IPS-20b (cell line): Measurements from ENCODE around the gene ACTN4.
"Not testable (repeated sequence)": the region's sequence is repeated elsewhere in the genome, so short reads cannot be mapped to it uniquely, and the experiment has no call there.

Source experiments
- H3K27ac ChIP-seq: one replicate; pipeline ENCODE4 v1.5.1; 2013; ENCODE audit warnings: low read length
- H3K27me3 ChIP-seq: 2 replicates; pipeline ENCODE4 v1.6.1; 2013; ENCODE audit warnings: mild to moderate bottlenecking, low read length, inconsistent platforms; ENCODE audit not compliant: insufficient read depth
- H3K36me3 ChIP-seq: 2 replicates; pipeline ENCODE4 v1.6.1; 2013; ENCODE audit warnings: low read depth, mild to moderate bottlenecking, inconsistent platforms, low read length, moderate library complexity; ENCODE audit not compliant: insufficient read depth
- H3K4me1 ChIP-seq: 2 replicates; pipeline ENCODE4 v1.6.1; 2013; ENCODE audit warnings: mild to moderate bottlenecking, control low read depth, inconsistent platforms, low read length, moderate library complexity; ENCODE audit not compliant: insufficient read depth
- H3K4me3 ChIP-seq: 2 replicates; pipeline ENCODE4 v1.5.1; 2013; ENCODE audit warnings: mild to moderate bottlenecking, low read length, inconsistent platforms
- H3K9ac ChIP-seq: 2 replicates; pipeline ENCODE4 v1.6.1; 2013; ENCODE audit warnings: low read depth, mild to moderate bottlenecking, inconsistent platforms, low read length, moderate library complexity
- H3K9me3 ChIP-seq: 2 replicates; pipeline ENCODE4 v1.6.1; 2013; ENCODE audit warnings: mild to moderate bottlenecking, low read depth, low read length, inconsistent platforms; ENCODE audit not compliant: insufficient read depth

ACTN4 gene

DNA sequence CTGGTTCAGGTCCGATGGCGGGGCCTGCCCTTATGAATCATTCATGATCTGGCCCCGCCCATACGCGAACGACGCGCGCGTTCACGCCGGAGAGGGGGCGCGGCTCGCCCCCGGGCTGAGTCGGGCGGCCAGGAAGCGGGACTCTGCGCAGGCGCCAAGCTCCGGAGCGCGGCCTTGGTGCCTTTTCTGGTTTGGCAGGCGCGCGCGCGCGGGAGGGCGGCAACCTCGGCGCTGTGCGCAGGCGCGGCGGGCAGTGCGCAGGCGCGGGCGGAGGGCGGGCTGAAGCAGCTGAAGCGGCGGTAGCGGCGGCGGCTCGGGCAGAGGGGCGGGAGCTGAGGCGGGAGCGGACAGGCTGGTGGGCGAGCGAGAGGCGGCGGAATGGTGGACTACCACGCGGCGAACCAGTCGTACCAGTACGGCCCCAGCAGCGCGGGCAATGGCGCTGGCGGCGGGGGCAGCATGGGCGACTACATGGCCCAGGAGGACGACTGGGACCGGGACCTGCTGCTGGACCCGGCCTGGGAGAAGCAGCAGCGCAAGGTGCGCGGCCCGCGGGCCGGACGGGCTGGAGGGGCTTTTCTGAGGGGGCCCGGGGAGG, at the start of gene ACTN4:
TSS of gene ACTN4 (plus strand) at position 282 of the 598 bp plus-strand sequence. CDS start at position 379, 97 bp downstream.
- Histone ChIP-seq H3K9ac (peak within 1 kb of the TSS; percentile 94), H3K4me3 (peak within 1 kb of the TSS; percentile 94)

DNA sequence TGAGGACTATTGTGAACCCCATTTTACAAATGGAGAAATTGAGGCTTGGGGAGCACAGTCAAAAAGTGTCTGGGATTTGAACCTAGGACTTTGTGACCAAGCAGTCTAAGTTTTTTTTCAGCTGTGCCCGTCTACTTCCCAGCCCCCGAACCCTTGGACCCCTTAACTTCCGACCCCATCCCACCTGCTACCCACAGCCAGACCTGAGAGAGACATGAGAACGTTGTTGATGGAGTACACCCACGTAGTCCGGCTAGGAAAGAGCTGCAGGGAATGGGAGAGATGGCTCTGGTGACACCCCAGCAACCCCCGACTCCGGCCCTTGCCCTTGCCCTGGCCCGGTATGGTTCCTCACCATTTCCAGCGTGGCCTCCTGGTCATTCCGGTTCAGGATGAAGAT, 47.7 kb upstream of the ACTN4 start:
- Histone ChIP-seq H3K27ac (no peak overlapping the region), H3K4me1 (peaks cover 3% of the 10 kb centered on the region; the same call in 1 of the 2 replicates), H3K9ac (no peak overlapping the region), H3K36me3 (no peaks in the 10 kb centered on the region), H3K27me3 (no peaks in the 10 kb centered on the region), H3K9me3 (no peaks in the 10 kb centered on the region), H3K4me3 (no peak overlapping the region)

More for the DNA sequence above, at the start of gene ACTN4:
- H3K36me3 ChIP-seq, result no peaks in the 10 kb centered on the region
- H3K4me1 ChIP-seq, result peaks cover 14% of the 10 kb centered on the region
- peak within 1 kb of the TSS; percentile 16 for H3K27ac ChIP-seq
- no peaks in the 10 kb centered on the region for H3K9me3 ChIP-seq
- no peaks in the 10 kb centered on the region for H3K27me3 ChIP-seq

DNA sequence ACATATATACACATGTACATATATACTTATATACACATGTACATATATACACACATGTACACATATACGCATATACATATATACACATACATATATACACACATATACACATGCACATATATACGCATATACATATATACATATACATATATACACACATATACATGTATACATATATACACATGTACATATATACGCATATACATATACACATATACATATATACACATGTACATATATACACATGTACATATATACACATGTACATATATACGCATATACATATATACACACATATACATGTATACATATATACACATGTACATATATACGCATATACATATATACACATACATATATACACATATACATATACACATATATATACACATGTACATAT, 44.6 kb upstream of the ACTN4 start:
- H3K27ac ChIP-seq, H3K27me3 ChIP-seq, H3K9me3 ChIP-seq, H3K9ac ChIP-seq, H3K4me1 ChIP-seq, H3K4me3 ChIP-seq, H3K36me3 ChIP-seq: not testable (repeated sequence)

DNA sequence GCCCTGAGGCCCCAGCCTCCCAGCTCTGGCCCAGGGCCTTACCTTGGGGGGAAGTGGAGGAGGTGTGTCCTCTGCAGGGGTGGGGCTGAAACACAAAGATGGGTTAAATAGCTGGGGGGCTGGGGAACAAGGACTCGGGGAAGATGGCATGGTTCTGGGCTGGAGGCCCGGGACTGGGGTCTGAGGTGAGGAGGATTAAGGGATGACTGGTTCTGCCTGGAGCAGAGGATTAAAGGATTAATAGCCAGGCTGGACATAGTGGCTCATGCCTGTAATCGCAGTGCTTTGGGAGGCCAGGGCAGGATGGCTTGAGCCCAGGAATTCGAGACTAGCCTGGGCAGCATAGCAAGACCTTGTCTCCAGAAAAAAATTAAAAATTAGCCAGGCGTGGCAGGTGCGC, 41.3 kb upstream of the ACTN4 start:
- no peak overlapping the region for H3K4me3 ChIP-seq
- no peak overlapping the region for H3K9ac ChIP-seq
- no peaks in the 10 kb centered on the region for H3K27me3 ChIP-seq
- no peaks in the 10 kb centered on the region for H3K4me1 ChIP-seq
- no peaks in the 10 kb centered on the region for H3K9me3 ChIP-seq
- H3K27ac ChIP-seq, result no peak overlapping the region
- H3K36me3 ChIP-seq, result no peaks in the 10 kb centered on the region

DNA sequence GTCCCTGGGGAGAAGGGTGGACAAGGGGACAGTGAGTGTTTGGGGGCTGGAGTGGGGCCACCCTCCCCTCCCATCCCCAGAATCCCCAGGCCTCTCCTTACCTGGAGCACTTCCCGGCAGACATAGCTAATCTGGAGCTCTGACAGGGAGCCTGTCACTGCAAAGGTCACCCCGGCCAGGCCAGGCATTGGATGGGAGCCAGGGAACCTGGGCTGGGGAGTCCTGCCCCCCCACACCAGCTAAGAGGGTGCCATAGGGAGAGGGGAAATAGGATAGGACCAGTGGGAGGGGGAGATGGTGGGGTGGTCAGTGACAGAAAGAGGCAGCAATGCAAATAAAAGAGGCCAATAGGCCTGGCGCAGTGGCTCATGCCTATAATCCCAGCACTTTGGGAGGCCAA, 33.2 kb upstream of the ACTN4 start:
- H3K4me3 ChIP-seq, result no peak overlapping the region
- peaks cover 4% of the 10 kb centered on the region; the same call in 1 of the 2 replicates for H3K4me1 ChIP-seq
- H3K27me3 ChIP-seq, result no peaks in the 10 kb centered on the region
- no peak overlapping the region for H3K27ac ChIP-seq
- no peak overlapping the region for H3K9ac ChIP-seq
- H3K9me3 ChIP-seq, result no peaks in the 10 kb centered on the region
- H3K36me3 ChIP-seq, result no peaks in the 10 kb centered on the region

DNA sequence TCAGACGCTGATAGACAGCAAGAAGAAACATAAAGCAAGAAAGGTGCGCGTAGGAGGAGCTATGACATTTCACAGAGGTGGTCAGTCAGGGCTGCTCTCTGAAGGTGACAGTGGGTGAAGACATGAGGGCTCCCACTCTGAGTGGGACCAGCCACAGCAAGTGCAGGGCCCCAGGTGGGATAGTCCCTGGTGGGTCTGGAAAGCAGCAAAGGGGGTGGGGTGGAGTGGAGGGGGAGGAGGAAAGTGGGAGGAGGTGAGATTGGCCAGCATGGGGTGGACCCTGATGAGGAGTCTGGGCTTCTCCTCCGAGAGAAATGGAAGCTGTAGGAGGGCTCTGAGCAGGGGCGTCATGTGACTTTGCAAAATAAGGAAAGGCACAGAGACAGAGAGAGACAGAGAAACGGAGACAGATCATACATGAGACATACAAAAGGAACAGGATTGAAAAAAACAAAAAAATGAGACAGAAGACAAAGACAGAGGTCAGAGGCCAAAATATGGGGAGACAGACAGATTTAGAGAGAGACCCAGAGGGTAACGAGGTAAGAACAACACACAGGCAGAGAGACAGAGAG, 32.4 kb upstream of the ACTN4 start:
- Histone ChIP-seq H3K36me3 (peaks cover 1% of the 10 kb centered on the region), H3K27me3 (no peaks in the 10 kb centered on the region), H3K9me3 (no peaks in the 10 kb centered on the region), H3K4me3 (no peak overlapping the region), H3K27ac (no peak overlapping the region), H3K4me1 (peaks cover 4% of the 10 kb centered on the region; the same call in 1 of the 2 replicates), H3K9ac (no peak overlapping the region)

DNA sequence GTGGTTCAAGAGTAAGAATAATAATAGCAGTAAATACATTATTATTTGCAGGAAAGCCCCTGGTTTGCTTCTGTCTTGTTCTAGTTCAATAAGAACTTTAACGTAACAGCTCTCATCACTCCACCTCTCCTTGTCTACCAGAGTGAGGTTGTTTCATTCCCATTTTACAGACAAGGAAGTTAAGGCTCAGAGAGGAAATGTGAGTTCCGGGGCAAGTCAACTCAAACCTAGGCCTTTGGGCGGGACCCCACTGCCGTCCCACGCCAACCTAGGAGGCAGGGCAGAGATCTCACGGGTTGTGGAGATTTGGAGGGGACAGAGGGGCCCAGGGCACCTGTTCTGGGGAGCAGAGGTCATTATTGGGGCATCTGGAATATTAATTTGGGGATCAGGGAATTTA, 31.2 kb upstream of the ACTN4 start:
- Histone ChIP-seq H3K27me3 (no peaks in the 10 kb centered on the region), H3K27ac (no peak overlapping the region), H3K4me3 (no peak overlapping the region), H3K9me3 (no peaks in the 10 kb centered on the region), H3K36me3 (peaks cover 13% of the 10 kb centered on the region), H3K9ac (no peak overlapping the region), H3K4me1 (peaks cover 4% of the 10 kb centered on the region; the same call in 1 of the 2 replicates)

DNA sequence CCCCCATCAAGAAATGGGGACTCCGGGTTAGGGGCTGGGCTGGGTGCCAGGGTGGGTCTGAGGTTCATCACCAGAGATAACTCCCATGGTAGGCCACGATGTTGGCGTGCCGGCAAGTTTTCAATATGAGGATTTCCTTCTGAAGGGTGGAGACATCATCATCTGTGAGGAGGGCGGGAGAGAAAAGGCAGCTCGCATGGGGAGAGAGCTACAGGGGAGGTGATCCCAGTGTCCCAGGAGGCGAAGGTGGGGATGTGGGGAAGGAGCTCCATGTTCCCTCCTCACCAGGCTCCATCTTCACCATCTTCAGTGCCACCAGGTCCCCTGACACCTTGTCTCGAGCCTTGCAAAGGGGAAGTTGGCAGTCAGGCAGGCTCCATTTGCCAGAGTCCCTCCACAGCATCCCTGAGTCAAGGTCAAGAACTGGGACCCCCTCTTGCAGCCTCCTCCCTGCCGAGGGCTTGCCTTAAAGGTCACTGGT, 30.1 kb upstream of the ACTN4 start:
- Histone ChIP-seq H3K27me3 (no peaks in the 10 kb centered on the region), H3K9ac (peak overlapping the region; percentile 96; the same call in 1 of the 2 replicates), H3K27ac (no peak overlapping the region), H3K36me3 (peaks cover 23% of the 10 kb centered on the region), H3K4me3 (no peak overlapping the region), H3K9me3 (no peaks in the 10 kb centered on the region), H3K4me1 (peaks cover 4% of the 10 kb centered on the region; the same call in 1 of the 2 replicates)

DNA sequence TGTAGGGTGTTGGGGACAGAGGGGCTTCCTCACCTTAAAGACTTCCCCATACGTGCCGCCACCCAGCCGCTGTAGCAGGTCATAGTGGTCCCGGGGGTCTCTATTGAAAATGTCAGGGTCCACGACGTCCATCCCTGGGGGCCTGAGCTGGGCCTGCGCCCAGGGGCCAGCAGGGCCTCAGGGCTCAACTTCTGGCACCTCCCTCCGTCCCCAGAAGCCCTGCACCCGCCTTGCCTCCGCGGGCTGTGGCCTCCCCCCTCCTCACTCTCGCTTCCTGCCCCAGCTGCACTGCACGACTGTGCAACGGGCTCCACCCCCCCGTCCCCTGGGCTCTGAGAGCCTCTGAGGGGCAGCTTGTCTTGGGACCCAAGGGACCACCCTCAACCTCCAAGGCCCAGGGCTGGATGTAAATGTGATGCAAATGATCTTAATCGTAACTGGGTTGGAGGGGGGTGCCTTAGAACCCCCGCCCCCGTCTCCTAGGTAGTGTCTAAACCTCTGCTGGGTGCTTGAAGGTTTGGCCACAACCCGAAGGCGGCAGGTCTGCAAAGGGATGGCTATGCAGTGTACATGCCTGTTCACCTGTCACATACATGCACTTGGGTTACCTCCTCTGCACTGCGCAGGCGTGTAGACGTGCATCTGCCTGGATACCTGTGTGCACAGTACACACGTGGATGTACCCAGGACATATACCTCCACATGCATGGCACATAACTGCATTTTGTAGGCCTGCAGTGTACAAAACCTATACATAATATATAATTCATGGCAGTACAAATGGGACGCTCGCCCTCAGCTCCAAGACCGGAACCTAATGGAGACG, 29.5 kb upstream of the ACTN4 start, which contains the start of gene MAP4K1:
TSS of gene MAP4K1 (minus strand) at position 190 of the 826 bp plus-strand sequence. CDS start at position 132, 58 bp downstream.
- Histone ChIP-seq H3K9ac (peak within 1 kb of the TSS; percentile 96), H3K4me3 (peak within 1 kb of the TSS; percentile 97), H3K27ac (peak within 1 kb of the TSS; percentile 80), H3K27me3 (no peaks in the 10 kb centered on the region), H3K36me3 (peaks cover 30% of the 10 kb centered on the region), H3K9me3 (no peaks in the 10 kb centered on the region), H3K4me1 (peaks cover 4% of the 10 kb centered on the region; the same call in 1 of the 2 replicates)

DNA sequence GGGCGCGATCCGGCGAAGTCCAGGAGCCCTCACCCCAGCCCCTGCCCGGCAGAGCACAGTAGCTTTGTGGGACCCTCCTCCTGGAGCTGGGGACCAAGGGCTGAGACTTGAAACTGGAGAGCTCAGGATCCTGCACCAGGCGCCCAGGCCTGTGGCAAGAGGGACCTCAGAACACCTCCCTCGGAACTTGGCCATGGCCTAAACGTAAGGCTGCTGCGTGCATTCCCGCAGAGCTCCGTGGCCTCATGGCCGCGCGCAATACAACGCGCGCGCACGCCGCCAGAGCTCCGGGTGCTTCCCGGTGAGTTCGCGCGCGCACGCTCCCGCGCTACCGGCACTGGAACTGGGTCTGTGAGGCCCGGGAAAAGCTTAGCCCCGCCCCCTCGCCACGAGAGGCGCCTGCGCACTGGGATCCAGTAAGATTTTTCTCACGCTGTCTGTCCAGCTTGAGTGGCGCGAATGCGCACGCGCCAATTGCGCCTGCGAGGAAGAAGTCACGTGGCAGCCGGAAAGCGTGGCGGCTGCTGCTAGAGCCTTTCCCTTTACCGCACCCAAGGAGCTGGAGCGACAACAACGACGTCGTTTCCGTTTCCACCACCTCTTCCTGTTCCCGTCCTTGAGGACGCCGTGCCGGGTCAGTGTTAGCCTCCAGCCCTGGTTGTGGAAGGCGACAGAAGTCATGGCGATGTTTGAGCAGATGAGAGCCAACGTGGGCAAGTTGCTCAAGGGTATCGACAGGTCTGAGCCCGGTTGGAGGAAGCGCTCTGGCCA, 28.7 kb upstream of the ACTN4 start, which contains the start of gene EIF3K:
TSS of gene EIF3K (plus strand) at position 599 of the 771 bp plus-strand sequence. CDS start at position 680, 81 bp downstream.
- H3K27me3 ChIP-seq, result no peaks in the 10 kb centered on the region
- H3K36me3 ChIP-seq, result peaks cover 33% of the 10 kb centered on the region
- peaks cover 4% of the 10 kb centered on the region; the same call in 1 of the 2 replicates for H3K4me1 ChIP-seq
- H3K27ac ChIP-seq, result peak within 1 kb of the TSS; percentile 80
- H3K4me3 ChIP-seq, result peak within 1 kb of the TSS; percentile 97
- no peaks in the 10 kb centered on the region for H3K9me3 ChIP-seq
- peak within 1 kb of the TSS; percentile 96 for H3K9ac ChIP-seq
